ENCODE data around the gene ZNF577.

GRCh38 chr19:51919606-51920005, 31.9 kb upstream of the ZNF577 start:
- TF ChIP-seq CTCF (IDR thresholded peaks at IDR 0.05) (no peak), POLR2A (IDR thresholded peaks at IDR 0.05) (no peak), POLR2AphosphoS5 (IDR thresholded peaks at IDR 0.05) (no peak)
